Measurements from ENCODE around the gene EP400.

DNA sequence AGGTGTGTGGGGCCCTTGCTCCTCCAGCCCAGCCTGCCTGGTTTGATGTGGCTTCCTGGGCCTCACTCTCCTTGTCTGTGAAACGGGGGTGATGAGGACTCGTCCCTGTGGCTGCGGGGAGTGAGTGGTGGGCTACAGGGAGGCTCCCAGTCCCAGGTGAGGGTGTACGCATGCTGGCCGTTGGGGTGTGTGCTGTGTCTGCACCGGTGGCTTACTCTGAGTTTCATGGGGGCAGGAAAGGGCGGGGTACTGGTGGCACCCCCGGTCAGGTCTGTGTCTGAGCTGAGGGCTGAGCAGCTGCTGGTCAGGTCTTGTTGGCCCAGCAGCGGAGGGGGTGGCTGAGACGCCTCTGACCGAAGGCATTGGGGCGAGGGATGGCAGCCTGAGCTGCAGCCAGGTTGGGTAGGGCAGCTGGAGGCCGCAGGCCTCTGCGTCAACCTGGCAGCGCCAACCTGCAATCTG is 44.1 kb upstream of the EP400 start:
- TF ChIP-seq ZNF548 (tag by site-specific recombination; IDR thresholded peaks at IDR 0.05) = no peak
- no peak for TF ChIP-seq ZNF423 (tag by site-specific recombination; IDR thresholded peaks at IDR 0.05)
- TF ChIP-seq ZFP69B (tag by site-specific recombination; IDR thresholded peaks at IDR 0.05) = no peak
- TF ChIP-seq, protein P1, sequence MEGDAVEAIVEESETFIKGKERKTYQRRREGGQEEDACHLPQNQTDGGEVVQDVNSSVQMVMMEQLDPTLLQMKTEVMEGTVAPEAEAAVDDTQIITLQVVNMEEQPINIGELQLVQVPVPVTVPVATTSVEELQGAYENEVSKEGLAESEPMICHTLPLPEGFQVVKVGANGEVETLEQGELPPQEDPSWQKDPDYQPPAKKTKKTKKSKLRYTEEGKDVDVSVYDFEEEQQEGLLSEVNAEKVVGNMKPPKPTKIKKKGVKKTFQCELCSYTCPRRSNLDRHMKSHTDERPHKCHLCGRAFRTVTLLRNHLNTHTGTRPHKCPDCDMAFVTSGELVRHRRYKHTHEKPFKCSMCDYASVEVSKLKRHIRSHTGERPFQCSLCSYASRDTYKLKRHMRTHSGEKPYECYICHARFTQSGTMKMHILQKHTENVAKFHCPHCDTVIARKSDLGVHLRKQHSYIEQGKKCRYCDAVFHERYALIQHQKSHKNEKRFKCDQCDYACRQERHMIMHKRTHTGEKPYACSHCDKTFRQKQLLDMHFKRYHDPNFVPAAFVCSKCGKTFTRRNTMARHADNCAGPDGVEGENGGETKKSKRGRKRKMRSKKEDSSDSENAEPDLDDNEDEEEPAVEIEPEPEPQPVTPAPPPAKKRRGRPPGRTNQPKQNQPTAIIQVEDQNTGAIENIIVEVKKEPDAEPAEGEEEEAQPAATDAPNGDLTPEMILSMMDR (tag by site-specific recombination; IDR thresholded peaks at IDR 0.05) = no peak
- TF ChIP-seq ZNF629 (tag by site-specific recombination; IDR thresholded peaks at IDR 0.05) = no peak
- no peak for TF ChIP-seq ZNF114 (tag by site-specific recombination; IDR thresholded peaks at IDR 0.05)
